HCT116 (cell line): ENCODE measurements around the gene OSBP2. TPM values are rescaled to one million over a fixed set of nuclear protein-coding genes. Genes with fewer than 3 reads are reported as not detected.

ENCODE experiments used
- ATAC-seq: fragments of 200-7000 bp; cut with Tn5 transposase; 2 replicates; pipeline ENCODE4 v1.9.1; 2020; ENCODE audit warnings: mild to moderate bottlenecking, moderate library complexity
- BruUV-seq: library from RNA; stranded (reverse); fragments of 400-500 nt; replicated peaks from 2 replicates; lab custom pipeline; 2021; lab: Mats Ljungman, UMichigan
- CTCF ChIA-PET: fragments of 300-600 bp; sonication (Branson Sonifier 250); formaldehyde crosslinking; loops from one replicate; lab custom pipeline; 2021; ENCODE audit warnings: antibody characterized with exemption; lab: Charles Lee
- POLR2A ChIA-PET: fragments of 300-600, 350-600 bp; sonication (Branson Sonifier 250); formaldehyde crosslinking; loops from one replicate; lab custom pipeline; 2021; ENCODE audit warnings: antibody characterized with exemption; lab: Charles Lee
- RAD21 ChIA-PET, 2 experiments: fragments of 300-600 bp; sonication (Branson Sonifier 250); formaldehyde crosslinking; loops; one replicate each; lab custom pipeline; 2023; ENCODE audit warnings: low total read pairs in 2 of 2; ENCODE audit not compliant: uncharacterized antibody in 2 of 2, unreplicated experiment in 2 of 2, low non-redundant PET in 1 of 2; lab: Charles Lee
- DNase-seq: peaks from one replicate; pipeline ENCODE4 v3.0.0-alpha.2; 2010; ENCODE audit warnings: low read depth, low spot score
- H2AFZ ChIP-seq: fragments of 200-600 bp; shearing (Covaris generic), sonication (generic); 2 replicates; pipeline ENCODE4 v1.6.1; 2017; ENCODE audit warnings: low read depth, mixed run types, mixed read lengths, antibody characterized with exemption, low read length; ENCODE audit not compliant: poor library complexity, severe bottlenecking
- H3K27ac ChIP-seq: 2 replicates; pipeline ENCODE4 v1.5.1; 2012; ENCODE audit warnings: low read depth, low read length
- H3K27me3 ChIP-seq: fragments of 200-600 bp; sonication (generic); 2 replicates; pipeline ENCODE4 v1.6.1; 2016; ENCODE audit warnings: mixed run types, low read length, mixed read lengths; ENCODE audit not compliant: insufficient read depth
- H3K36me3 ChIP-seq, 2 experiments: fragments of 200-500 bp in 1 of 2; fragments of 200-600 bp in 1 of 2; sonication (Bioruptor generic) in 1 of 2; sonication (generic) in 1 of 2; 2 replicates each; pipeline versions ENCODE4 v1.5.1 to v1.6.1; 2014 to 2016; ENCODE audit warnings: low read length in 2 of 2, inconsistent platforms in 1 of 2, mixed read lengths in 1 of 2, mixed run types in 1 of 2; ENCODE audit not compliant: insufficient read depth in 2 of 2, control insufficient read depth in 1 of 2
- H3K4me1 ChIP-seq, 2 experiments: fragments of 200-600 bp in 1 of 2; sonication (generic) in 1 of 2; 2 replicates each; pipeline versions ENCODE4 v1.5.1 to v1.6.1; 2012 to 2017; ENCODE audit warnings: low read length in 2 of 2, inconsistent platforms in 1 of 2, mild to moderate bottlenecking in 1 of 2, mixed read lengths in 1 of 2, mixed run types in 1 of 2, moderate library complexity in 1 of 2; ENCODE audit not compliant: insufficient read depth in 2 of 2, control insufficient read depth in 1 of 2
- H3K4me2 ChIP-seq: fragments of 200-600 bp; sonication (generic); 2 replicates; pipeline ENCODE4 v1.6.1; 2017; ENCODE audit warnings: mixed run types, low read length, mixed read lengths
- H3K4me3 ChIP-seq, 2 experiments: fragments of 200-600 bp in 1 of 2; sonication (generic) in 1 of 2; replicated peaks in 1 of 2; 2 replicates each; pipeline ENCODE4 v1.5.1; 2011 to 2016; ENCODE audit warnings: low read length in 2 of 2, control low read depth in 1 of 2, low read depth in 1 of 2, mild to moderate bottlenecking in 1 of 2, mixed read lengths in 1 of 2, mixed run types in 1 of 2
- H3K79me2 ChIP-seq: fragments of 200-600 bp; sonication (generic); 2 replicates; pipeline ENCODE4 v1.6.1; 2017; ENCODE audit warnings: mild to moderate bottlenecking, mixed run types, low read length, moderate library complexity, mixed read lengths; ENCODE audit not compliant: insufficient read depth
- H3K9ac ChIP-seq: fragments of 200-600 bp; sonication (generic); 2 replicates; pipeline ENCODE4 v1.6.1; 2016; ENCODE audit warnings: low read length, mixed read lengths
- H3K9me2 ChIP-seq: fragments of 200-600 bp; sonication (generic), shearing (Covaris generic); 2 replicates; pipeline ENCODE4 v1.6.1; 2017; ENCODE audit warnings: mixed run types, mild to moderate bottlenecking, moderate library complexity; ENCODE audit not compliant: insufficient read depth
- H3K9me3 ChIP-seq, 2 experiments: fragments of 200-500 bp in 1 of 2; fragments of 200-600 bp in 1 of 2; sonication (Bioruptor generic) in 1 of 2; sonication (generic) in 1 of 2; 2 replicates each; pipeline ENCODE4 v1.6.1; 2014 to 2017; ENCODE audit warnings: low read length in 2 of 2, mixed read lengths in 2 of 2, inconsistent platforms in 1 of 2, low read depth in 1 of 2, mild to moderate bottlenecking in 1 of 2, mixed run types in 1 of 2, moderate library complexity in 1 of 2; ENCODE audit not compliant: control insufficient read depth in 1 of 2, insufficient read depth in 1 of 2
- H4K20me1 ChIP-seq: fragments of 200-600 bp; sonication (generic), shearing (Covaris generic); 2 replicates; pipeline ENCODE4 v1.6.1; 2017; ENCODE audit warnings: mixed run types, mild to moderate bottlenecking, moderate library complexity; ENCODE audit not compliant: insufficient read depth
- ATF3 ChIP-seq: IDR thresholded peaks from 2 replicates; pipeline ENCODE4 v1.6.1; 2012
- CBX3 ChIP-seq: IDR thresholded peaks from 2 replicates; pipeline ENCODE4 v1.6.1; 2012; ENCODE audit warnings: low read depth
- CEBPB ChIP-seq: IDR thresholded peaks from 2 replicates; pipeline ENCODE4 v1.6.1; 2012; ENCODE audit warnings: low read depth
- EGR1 ChIP-seq: IDR thresholded peaks from 2 replicates; pipeline ENCODE4 v1.6.1; 2012; ENCODE audit warnings: low read depth
- EZH2 ChIP-seq: fragments of 200-600 bp; sonication (generic); IDR thresholded peaks from 2 replicates; pipeline ENCODE4 v1.6.1; 2017; ENCODE audit warnings: antibody characterized with exemption, mixed run types
- EZH2phosphoT487 ChIP-seq: fragments of 200-600 bp; IDR thresholded peaks from 2 replicates; pipeline ENCODE4 v1.6.1; 2018; ENCODE audit warnings: antibody characterized with exemption, borderline replicate concordance
- FOSL1 ChIP-seq: IDR thresholded peaks from 2 replicates; pipeline ENCODE4 v1.6.1; 2012; ENCODE audit warnings: low read depth
- JUND ChIP-seq: IDR thresholded peaks from 2 replicates; pipeline ENCODE4 v1.6.1; 2012
- MAX ChIP-seq: IDR thresholded peaks from 2 replicates; pipeline ENCODE4 v1.6.1; 2012
- POLR2A ChIP-seq: IDR thresholded peaks from 2 replicates; pipeline ENCODE4 v1.7.0; 2011; ENCODE audit warnings: borderline replicate concordance; ENCODE audit not compliant: insufficient read depth, insufficient read length; ENCODE audit errors: extremely low read depth
- RAD21 ChIP-seq: IDR thresholded peaks from 2 replicates; pipeline ENCODE4 v1.6.1; 2012; ENCODE audit warnings: low read depth, mild to moderate bottlenecking
- REST ChIP-seq: IDR thresholded peaks from 2 replicates; pipeline ENCODE4 v1.6.1; 2012; ENCODE audit warnings: low read depth
- SIN3A ChIP-seq: IDR thresholded peaks from 2 replicates; pipeline ENCODE4 v1.6.1; 2012; ENCODE audit warnings: low read depth
- SP1 ChIP-seq: IDR thresholded peaks from 2 replicates; pipeline ENCODE4 v1.6.1; 2012; ENCODE audit warnings: low read depth
- SRF ChIP-seq: IDR thresholded peaks from 2 replicates; pipeline ENCODE4 v1.6.1; 2012; ENCODE audit warnings: low read depth
- YY1 ChIP-seq: IDR thresholded peaks from 2 replicates; pipeline ENCODE4 v1.6.1; 2011; ENCODE audit warnings: low read length, low read depth, moderate library complexity, mild to moderate bottlenecking; ENCODE audit not compliant: insufficient replicate concordance; ENCODE audit errors: extremely low read depth
- ZNF274 ChIP-seq: fragments of 200-500 bp; sonication (Bioruptor generic); IDR thresholded peaks from 2 replicates; pipeline ENCODE4 v1.6.1; 2014; ENCODE audit warnings: mild to moderate bottlenecking, low read depth, low read length, inconsistent platforms
- intact Hi-C: fragments of 100-400 bp; cut with micrococcal nuclease; formaldehyde crosslinking; loops from 2 replicates; pipeline ENCODE4 v1.10.0; 2022
- total RNA-seq: library from RNA; stranded (reverse); gene quantifications from one replicate; pipeline ENCODE4 v1.2.1, GENCODE V29; 2021; ENCODE audit not compliant: unreplicated experiment

OSBP2 gene
- total RNA-seq, 1 experiment from 2014 or later = 12.9 TPM

GRCh38 chr22:30652852-30653251 is 41.8 kb upstream of the OSBP2 start:
- intact Hi-C loops = no loop called here
- CTCF ChIA-PET = no interaction called here
- BruUV-seq = no TSS peak
- DNase-seq (no peak), ATAC-seq (no peak)
- Histone ChIP-seq H3K27ac (no peak overlapping the region), H3K9me2 (no peaks in the 10 kb centered on the region), H3K79me2 (no peaks in the 10 kb centered on the region), H3K4me1 (peaks cover 18 to 30% of the 10 kb centered on the region in 2 experiments), H3K36me3 (no peaks in the 10 kb centered on the region), H3K27me3 (no peaks in the 10 kb centered on the region), H2AFZ (no peak overlapping the region), H4K20me1 (no peaks in the 10 kb centered on the region), H3K4me3 (no peak overlapping the region), H3K9ac (no peak overlapping the region), H3K9me3 (no peaks in the 10 kb centered on the region), H3K4me2 (no peak overlapping the region)
- POLR2A ChIA-PET = no interaction called here
- TF ChIP-seq CBX3 (no peak), EZH2phosphoT487 (no peak), RAD21 (no peak), EZH2 (no peak), MAX (no peak), ZNF274 (no peak), POLR2A (no peak)
- RAD21 ChIA-PET = no interaction called here

- intact Hi-C loops = no loop called here
- no peak overlapping the region for H2AFZ ChIP-seq
- DNase-seq = no peak
- TF ChIP-seq REST (no peak), JUND (no peak), EGR1 (no peak), SP1 (no peak), SRF (no peak), SIN3A (no peak), YY1 (no peak), CEBPB (no peak), ATF3 (no peak), EZH2phosphoT487 (no peak), FOSL1 (no peak), ZNF274 (no peak), POLR2A (no peak)
Measured at GRCh38 chr22:30654361-30654760, 40.3 kb upstream of the OSBP2 start.

More at GRCh38 chr22:30654361-30654760, 40.3 kb upstream of the OSBP2 start:
- no peaks in the 10 kb centered on the region for H3K36me3 ChIP-seq
- ChIA-PET RAD21 (no interaction called here), CTCF (no interaction called here), POLR2A (no interaction called here)
- BruUV-seq = no TSS peak
- no peak for ATAC-seq
- H3K9ac ChIP-seq = no peak overlapping the region
- H3K4me2 ChIP-seq = no peak overlapping the region
- no peaks in the 10 kb centered on the region for H3K27me3 ChIP-seq
- H3K79me2 ChIP-seq = no peaks in the 10 kb centered on the region
- H3K9me3 ChIP-seq = no peaks in the 10 kb centered on the region
- peaks cover 11 to 22% of the 10 kb centered on the region in 2 experiments for H3K4me1 ChIP-seq
- no peak overlapping the region for H3K4me3 ChIP-seq
- no peaks in the 10 kb centered on the region for H4K20me1 ChIP-seq
- H3K27ac ChIP-seq = no peak overlapping the region
- no peaks in the 10 kb centered on the region for H3K9me2 ChIP-seq
